GM12878 (cell line): ENCODE results near the gene RPP40.

Experiments
- TCF7 ChIP-seq: IDR thresholded peaks from 2 replicates; pipeline ENCODE4 v1.6.1; 2014; ENCODE audit warnings: antibody characterized with exemption, borderline replicate concordance
- TF ChIP-seq, protein P1 (sequence below): IDR thresholded peaks from 2 replicates; pipeline ENCODE4 v1.6.1; 2012; ENCODE audit warnings: mild to moderate bottlenecking, low read depth, low read length
- TF ChIP-seq, protein P2 (sequence below): fragments of 450-650 bp; formaldehyde crosslinking; IDR thresholded peaks from 2 replicates; pipeline ENCODE4 v1.4.0; 2020; ENCODE audit warnings: mild to moderate bottlenecking, moderate library complexity
- TF ChIP-seq, protein P3 (sequence below), 3 experiments: IDR thresholded peaks in 2 of 3; conservative IDR thresholded peaks in 1 of 3; 2 replicates each; pipeline ENCODE4 v1.5.1; 2011; ENCODE audit warnings: low read depth in 3 of 3, low read length in 3 of 3, mild to moderate bottlenecking in 3 of 3, control low read depth in 2 of 3, moderate library complexity in 2 of 3, inconsistent platforms in 1 of 3, mixed read lengths in 1 of 3; ENCODE audit not compliant: control insufficient read depth in 2 of 3, insufficient read depth in 1 of 3; ENCODE audit errors: extremely low read depth in 1 of 3

DNA sequence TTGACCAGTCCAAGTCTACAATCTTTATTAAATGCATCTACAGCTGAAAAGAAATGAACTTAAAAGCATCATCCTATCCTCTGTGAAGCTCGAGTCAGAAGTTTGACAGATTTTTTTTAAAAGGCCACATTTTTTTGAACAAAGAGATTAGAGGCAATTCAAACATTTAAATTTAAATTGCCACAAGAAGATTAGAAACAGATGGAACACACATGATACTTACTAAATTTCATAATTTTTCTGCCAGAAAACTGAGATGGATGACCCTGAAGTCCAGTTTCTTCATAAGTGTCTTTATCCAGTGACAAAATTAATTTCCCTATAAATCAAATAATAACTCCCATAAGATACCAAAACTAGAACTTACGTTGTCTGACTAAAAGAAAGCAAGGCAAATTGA is 4.3 kb downstream of the RPP40 start:
- TF ChIP-seq, protein P1, sequence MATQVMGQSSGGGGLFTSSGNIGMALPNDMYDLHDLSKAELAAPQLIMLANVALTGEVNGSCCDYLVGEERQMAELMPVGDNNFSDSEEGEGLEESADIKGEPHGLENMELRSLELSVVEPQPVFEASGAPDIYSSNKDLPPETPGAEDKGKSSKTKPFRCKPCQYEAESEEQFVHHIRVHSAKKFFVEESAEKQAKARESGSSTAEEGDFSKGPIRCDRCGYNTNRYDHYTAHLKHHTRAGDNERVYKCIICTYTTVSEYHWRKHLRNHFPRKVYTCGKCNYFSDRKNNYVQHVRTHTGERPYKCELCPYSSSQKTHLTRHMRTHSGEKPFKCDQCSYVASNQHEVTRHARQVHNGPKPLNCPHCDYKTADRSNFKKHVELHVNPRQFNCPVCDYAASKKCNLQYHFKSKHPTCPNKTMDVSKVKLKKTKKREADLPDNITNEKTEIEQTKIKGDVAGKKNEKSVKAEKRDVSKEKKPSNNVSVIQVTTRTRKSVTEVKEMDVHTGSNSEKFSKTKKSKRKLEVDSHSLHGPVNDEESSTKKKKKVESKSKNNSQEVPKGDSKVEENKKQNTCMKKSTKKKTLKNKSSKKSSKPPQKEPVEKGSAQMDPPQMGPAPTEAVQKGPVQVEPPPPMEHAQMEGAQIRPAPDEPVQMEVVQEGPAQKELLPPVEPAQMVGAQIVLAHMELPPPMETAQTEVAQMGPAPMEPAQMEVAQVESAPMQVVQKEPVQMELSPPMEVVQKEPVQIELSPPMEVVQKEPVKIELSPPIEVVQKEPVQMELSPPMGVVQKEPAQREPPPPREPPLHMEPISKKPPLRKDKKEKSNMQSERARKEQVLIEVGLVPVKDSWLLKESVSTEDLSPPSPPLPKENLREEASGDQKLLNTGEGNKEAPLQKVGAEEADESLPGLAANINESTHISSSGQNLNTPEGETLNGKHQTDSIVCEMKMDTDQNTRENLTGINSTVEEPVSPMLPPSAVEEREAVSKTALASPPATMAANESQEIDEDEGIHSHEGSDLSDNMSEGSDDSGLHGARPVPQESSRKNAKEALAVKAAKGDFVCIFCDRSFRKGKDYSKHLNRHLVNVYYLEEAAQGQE = no peak
- TF ChIP-seq, protein P2, sequence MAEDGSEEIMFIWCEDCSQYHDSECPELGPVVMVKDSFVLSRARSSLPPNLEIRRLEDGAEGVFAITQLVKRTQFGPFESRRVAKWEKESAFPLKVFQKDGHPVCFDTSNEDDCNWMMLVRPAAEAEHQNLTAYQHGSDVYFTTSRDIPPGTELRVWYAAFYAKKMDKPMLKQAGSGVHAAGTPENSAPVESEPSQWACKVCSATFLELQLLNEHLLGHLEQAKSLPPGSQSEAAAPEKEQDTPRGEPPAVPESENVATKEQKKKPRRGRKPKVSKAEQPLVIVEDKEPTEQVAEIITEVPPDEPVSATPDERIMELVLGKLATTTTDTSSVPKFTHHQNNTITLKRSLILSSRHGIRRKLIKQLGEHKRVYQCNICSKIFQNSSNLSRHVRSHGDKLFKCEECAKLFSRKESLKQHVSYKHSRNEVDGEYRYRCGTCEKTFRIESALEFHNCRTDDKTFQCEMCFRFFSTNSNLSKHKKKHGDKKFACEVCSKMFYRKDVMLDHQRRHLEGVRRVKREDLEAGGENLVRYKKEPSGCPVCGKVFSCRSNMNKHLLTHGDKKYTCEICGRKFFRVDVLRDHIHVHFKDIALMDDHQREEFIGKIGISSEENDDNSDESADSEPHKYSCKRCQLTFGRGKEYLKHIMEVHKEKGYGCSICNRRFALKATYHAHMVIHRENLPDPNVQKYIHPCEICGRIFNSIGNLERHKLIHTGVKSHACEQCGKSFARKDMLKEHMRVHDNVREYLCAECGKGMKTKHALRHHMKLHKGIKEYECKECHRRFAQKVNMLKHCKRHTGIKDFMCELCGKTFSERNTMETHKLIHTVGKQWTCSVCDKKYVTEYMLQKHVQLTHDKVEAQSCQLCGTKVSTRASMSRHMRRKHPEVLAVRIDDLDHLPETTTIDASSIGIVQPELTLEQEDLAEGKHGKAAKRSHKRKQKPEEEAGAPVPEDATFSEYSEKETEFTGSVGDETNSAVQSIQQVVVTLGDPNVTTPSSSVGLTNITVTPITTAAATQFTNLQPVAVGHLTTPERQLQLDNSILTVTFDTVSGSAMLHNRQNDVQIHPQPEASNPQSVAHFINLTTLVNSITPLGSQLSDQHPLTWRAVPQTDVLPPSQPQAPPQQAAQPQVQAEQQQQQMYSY (CRISPR knock-in tag) = no peak
- no peak for TF ChIP-seq TCF7
- TF ChIP-seq, protein P3, sequence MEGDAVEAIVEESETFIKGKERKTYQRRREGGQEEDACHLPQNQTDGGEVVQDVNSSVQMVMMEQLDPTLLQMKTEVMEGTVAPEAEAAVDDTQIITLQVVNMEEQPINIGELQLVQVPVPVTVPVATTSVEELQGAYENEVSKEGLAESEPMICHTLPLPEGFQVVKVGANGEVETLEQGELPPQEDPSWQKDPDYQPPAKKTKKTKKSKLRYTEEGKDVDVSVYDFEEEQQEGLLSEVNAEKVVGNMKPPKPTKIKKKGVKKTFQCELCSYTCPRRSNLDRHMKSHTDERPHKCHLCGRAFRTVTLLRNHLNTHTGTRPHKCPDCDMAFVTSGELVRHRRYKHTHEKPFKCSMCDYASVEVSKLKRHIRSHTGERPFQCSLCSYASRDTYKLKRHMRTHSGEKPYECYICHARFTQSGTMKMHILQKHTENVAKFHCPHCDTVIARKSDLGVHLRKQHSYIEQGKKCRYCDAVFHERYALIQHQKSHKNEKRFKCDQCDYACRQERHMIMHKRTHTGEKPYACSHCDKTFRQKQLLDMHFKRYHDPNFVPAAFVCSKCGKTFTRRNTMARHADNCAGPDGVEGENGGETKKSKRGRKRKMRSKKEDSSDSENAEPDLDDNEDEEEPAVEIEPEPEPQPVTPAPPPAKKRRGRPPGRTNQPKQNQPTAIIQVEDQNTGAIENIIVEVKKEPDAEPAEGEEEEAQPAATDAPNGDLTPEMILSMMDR (IDR thresholded peaks at IDR 0.05 in 2 of 3, conservative IDR thresholded peaks at IDR 0.05 in 1 of 3; ENCODE audit: control insufficient read depth in 2 of 3, extremely low read depth in 1 of 3, insufficient read depth in 1 of 3, low read depth in 3 of 3, low read length in 3 of 3) = no peak
